GM18870 (cell line): ENCODE results near the gene SPEF1.
"Not testable (repeated sequence)": the region's sequence is repeated elsewhere in the genome, so short reads cannot be mapped to it uniquely, and the experiment has no call there.

Experiments used
- ATAC-seq: cut with Tn5 transposase; IDR thresholded peaks from one replicate; pipeline ENCODE4 v1.9.1; 2021; ENCODE audit warnings: moderate library complexity; ENCODE audit not compliant: unreplicated experiment

Gene SPEF1

GRCh38 chr20:3789201-3789600 lies 8.0 kb upstream of the SPEF1 start:
- ATAC-seq: not testable (repeated sequence)

GRCh38 chr20:3788685-3789155 lies 7.5 kb upstream of the SPEF1 start:
- no peak for ATAC-seq

GRCh38 chr20:3787324-3788014 lies 6.2 kb upstream of the SPEF1 start:
- ATAC-seq: no peak

GRCh38 chr20:3786665-3787323 lies 5.5 kb upstream of the SPEF1 start, which contains the start of gene CENPB:
Gene CENPB, minus strand, starts transcription at chr20:3786740. Its CDS starts 257 bp downstream, at chr20:3786483.
- no peak for ATAC-seq

GRCh38 chr20:3786126-3786484 lies 4.9 kb upstream of the SPEF1 start:
- ATAC-seq: no peak

GRCh38 chr20:3785240-3786125 lies 4.2 kb upstream of the SPEF1 start:
- ATAC-seq: no peak

- no peak for ATAC-seq
Measured at GRCh38 chr20:3784863-3785239, 3.6 kb upstream of the SPEF1 start.

GRCh38 chr20:3784216-3784853 lies 3.1 kb upstream of the SPEF1 start:
- no peak for ATAC-seq

GRCh38 chr20:3783511-3784195 lies 2.4 kb upstream of the SPEF1 start:
- no peak for ATAC-seq

GRCh38 chr20:3783068-3783489 lies 1.8 kb upstream of the SPEF1 start:
- no peak for ATAC-seq

GRCh38 chr20:3782597-3782996 lies 1.3 kb upstream of the SPEF1 start:
- no peak for ATAC-seq

- ATAC-seq: no peak
Measured at GRCh38 chr20:3778976-3779375, 2.3 kb downstream of the SPEF1 start.

- no peak for ATAC-seq
Measured at GRCh38 chr20:3777716-3778629, 3.3 kb downstream of the SPEF1 start.

- ATAC-seq: no peak
Measured at GRCh38 chr20:3777381-3777715, 3.9 kb downstream of the SPEF1 start.

- no peak for ATAC-seq
Measured at GRCh38 chr20:3775457-3776108, 5.7 kb downstream of the SPEF1 start.

- no peak for ATAC-seq
Measured at GRCh38 chr20:3771552-3772058, 9.6 kb downstream of the SPEF1 start.

GRCh38 chr20:3768342-3769130 lies 12.7 kb downstream of the SPEF1 start:
- ATAC-seq: no peak
